Muscle of arm (tissue), 12 donors: ENCODE measurements around the gene DNM1. TPM values are rescaled to one million over a fixed set of nuclear protein-coding genes. Genes with fewer than 3 reads are reported as not detected.

ENCODE experiments used
- DNase-seq: peaks from one replicate; pipeline ENCODE4 v3.0.0-alpha.2; 2013
- polyA plus RNA-seq, 12 donors: library from polyadenylated mRNA; unstranded; fragments of 120-200 nt; gene quantifications; one replicate each; pipeline ENCODE4 v1.2.1, GENCODE V29; 2013; ENCODE audit not compliant: insufficient read length in 12 of 12

The DNM1 gene
- polyA plus RNA-seq, 12 donors: 24.3 to 190 (median 43.5) TPM; not detected in 1

GRCh38 chr9:128249908-128250838 lies 47.0 kb downstream of the DNM1 start:
- DNase-seq: peak; percentile 52

GRCh38 chr9:128250839-128251731 lies 47.9 kb downstream of the DNM1 start:
- no peak for DNase-seq

- no peak for DNase-seq
Observed at GRCh38 chr9:128251732-128252100, 48.5 kb downstream of the DNM1 start.

DNA sequence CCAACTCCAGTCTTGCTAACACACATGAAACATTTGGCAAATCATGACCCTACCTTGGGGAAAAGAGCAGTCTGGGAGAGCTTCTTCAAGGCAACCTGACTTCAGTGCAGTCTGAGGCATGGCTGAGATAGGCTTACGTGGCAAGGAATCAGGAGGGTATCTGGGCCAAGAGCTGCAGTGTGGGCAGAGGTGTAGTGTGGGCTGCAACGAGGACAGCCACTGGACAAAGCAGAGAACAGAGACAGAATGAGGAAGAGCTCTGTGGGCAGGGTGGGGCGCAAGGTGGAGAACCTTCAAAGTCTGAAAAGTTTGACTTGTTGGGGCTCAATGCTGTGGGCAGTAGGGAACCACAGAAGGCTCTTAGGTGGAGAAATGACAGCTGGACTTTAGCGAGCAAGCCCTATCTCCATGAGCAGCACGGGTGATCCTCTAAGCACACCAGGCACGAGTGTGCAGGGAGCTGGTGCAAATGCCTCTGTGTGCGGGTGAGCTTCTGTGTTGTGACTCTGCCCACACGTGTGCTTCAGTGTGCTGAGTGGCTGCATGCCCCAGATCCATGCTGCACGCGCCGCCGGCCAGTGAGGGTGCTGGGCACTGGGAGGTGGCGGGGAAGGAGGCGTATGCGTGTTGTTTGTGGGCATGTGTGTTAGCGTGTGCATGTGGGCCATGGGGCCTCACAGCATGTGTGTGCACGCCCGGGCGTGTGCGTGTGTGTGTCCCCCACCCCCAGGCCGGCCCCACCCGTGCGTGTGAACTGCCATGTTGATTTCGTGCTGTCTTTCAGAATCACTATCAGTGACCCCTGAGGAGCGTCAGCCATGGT lies 49.3 kb downstream of the DNM1 start:
- DNase-seq: no peak

DNA sequence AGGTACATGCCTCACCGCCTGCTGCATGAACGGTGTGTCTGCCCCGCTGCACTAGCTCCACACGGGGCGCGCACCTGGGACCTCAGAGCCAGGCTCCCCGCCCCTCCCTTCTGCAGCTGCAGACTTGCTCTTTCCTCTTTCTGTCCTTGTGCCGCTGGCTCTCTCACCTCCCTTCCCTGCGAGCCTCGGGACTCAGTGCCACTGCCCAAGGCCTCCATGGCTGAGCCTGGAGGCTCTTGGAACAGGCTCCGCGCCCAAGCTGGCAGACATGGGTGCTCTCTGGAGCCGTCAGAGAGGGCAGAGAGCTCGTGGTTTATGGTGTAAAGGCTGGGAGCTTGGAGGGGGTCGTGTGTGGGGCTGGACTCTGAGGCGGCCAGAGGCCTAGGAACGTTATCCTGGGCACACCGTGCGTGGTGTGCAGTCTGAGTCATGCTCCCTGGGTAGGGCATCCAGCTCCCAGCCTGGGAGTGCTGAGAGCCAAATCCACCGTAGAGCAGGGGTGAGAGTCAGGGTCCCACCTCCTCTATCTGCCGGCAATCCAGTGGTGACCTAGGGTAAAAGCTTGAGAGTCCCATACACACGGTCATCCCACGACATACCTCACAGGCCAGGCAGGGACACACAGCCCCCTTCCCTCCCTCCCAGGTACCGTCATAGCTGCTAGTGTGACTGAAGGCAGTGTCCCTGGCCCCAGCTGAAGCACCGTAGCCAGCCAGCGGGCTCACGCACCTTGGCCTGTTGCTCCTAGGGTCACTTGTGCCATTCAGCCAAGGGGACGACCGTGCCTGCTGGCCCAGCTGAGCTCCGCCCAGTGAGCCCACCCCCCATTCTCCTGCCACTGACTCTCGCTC lies 50.2 kb downstream of the DNM1 start:
- no peak for DNase-seq

DNA sequence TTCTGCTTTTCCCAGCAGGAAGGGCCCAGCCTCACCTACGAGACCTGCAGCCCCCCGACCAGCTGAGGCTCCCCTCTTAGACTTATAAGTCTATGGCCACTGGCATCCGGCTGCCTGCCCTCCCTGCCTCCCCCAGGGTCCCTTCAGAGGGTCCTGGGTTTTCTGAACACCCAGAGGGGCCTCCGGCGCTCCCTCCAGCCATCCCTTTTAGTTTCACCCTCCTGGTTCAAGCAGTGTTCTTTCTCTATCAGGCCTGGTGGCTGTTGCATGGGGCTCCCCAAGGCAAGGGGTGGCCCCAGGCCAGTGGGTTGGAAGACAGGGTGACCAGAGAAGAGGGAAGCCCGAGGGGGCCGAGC lies 50.8 kb downstream of the DNM1 start:
- no peak for DNase-seq

DNA sequence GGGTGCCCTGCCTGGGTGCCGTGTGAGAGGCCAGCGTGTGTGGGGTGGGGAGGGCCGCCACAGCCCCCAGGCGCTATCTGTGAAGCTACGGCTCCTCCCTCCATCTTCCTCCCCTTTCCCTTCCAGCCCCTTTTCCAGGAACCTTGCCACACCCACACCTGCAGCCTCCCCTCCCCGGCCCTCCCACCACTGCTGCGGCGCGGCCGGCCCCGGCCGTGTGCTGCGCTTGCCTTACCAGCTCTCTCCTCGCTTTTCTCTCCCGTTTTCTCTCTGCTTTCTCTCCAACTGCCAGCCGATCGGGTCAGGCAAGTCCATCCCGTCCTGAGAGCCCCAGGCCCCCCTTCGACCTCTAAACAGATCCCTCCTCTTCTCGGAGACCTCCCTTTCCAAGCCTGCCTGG lies 51.2 kb downstream of the DNM1 start:
- DNase-seq: no peak

DNA sequence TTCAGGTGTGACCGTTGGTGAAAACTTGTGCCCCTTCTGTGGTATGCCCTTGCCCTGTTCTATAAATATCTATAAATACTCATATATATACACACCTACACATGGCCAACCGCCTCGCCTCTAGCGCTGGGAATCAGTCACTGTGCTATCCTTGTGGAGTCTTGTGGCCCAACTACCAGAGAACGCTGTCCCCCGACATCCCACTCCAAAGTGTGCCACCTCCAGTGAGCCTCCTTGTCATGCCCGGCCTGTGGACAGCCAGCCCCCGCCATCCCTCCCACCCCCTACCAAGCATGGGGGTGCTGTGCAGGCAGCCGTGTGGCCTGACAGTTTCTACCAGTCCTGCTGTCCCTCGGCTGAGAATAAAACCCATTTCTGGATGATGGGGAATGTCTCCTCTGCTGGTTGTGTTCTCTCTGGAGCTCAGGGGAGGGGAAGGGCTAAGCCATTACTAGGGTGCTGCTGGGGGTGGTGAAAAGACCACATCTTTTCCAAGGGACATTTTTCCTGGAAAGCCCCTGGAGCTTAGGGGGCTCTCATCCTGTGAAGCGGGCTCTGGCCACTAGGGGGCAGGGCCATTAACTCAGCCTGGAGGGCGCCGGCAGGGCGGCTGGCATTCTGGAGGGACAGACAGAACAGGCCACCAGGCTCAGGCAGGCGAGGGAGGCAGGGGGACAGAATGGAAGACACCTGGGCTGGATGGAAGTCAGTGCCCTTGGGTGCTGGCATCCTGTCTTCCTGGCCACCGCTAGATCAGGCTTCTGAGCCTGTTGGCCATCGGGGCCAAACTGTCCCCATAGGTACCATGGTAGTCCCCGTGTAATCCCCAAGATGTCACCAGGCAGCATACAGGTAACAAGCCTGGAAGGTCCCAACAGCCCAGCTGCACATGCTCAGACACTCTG lies 51.9 kb downstream of the DNM1 start:
- DNase-seq: peak; percentile 63

- DNase-seq: no peak
Observed at GRCh38 chr9:128257086-128257825, 54.1 kb downstream of the DNM1 start.

- no peak for DNase-seq
Observed at GRCh38 chr9:128257907-128258306, 54.7 kb downstream of the DNM1 start.

DNA sequence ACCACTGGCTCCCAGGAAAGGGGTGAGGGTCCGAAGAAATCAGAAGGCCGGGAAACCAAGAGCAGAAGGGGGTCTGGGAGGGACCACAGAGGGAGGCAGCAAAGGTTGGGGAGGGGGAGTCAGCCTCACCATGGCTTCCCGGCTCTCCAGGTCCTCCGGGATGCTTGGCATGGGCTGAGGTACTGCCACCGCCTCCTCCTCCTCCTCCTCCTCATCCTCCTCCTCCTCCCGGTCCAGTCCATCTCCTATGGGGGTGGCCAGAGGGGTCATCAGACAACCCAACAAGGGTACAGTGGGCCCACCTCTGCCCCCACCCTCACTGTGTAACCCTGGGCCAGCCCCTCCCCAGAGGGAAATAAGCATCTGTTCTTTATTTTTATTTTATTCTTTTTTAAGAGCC lies 55.1 kb downstream of the DNM1 start:
- DNase-seq: no peak

DNA sequence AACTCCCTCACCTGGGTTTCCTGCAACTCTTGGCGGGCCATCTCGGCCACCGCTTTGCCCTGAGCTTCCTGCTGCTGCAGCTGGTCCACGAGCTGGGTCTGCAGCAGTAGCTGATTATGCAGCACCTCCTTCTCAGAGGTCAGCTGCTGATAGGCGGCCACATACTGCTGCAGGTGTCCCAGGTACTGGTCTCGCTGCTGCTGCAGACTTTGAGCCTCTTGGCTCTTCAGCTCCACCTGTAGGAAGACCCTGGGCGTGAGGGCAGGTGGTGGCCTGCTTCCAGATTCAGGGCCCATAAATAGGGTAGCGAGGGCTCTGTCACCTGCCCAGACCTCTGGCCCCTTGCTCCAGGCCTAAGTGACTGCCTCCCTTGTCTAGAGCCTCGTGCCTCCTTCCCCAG lies 56.0 kb downstream of the DNM1 start:
- DNase-seq: no peak

DNA sequence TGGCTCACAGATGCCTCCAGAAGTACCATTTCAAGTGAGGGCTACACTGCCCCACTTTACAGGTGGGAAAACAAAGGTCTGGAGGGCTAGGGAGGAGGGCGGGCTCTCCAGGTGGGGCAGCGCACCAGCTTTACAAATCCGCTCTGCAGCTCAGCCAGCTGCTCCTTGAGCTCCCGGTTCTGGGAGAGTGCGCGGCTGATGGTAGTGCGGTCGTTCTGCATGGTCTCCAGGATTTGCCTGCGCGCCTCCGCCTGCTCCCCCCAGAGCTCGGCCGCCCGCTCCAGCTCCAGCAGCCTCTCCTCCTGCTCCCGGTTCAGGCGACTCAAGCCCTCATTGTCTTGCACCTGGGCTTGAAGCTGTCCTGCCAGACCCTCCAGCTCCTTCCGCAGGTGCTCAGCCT lies 57.2 kb downstream of the DNM1 start:
- DNase-seq: no peak

GRCh38 chr9:128262687-128263086 lies 59.5 kb downstream of the DNM1 start:
- no peak for DNase-seq

DNA sequence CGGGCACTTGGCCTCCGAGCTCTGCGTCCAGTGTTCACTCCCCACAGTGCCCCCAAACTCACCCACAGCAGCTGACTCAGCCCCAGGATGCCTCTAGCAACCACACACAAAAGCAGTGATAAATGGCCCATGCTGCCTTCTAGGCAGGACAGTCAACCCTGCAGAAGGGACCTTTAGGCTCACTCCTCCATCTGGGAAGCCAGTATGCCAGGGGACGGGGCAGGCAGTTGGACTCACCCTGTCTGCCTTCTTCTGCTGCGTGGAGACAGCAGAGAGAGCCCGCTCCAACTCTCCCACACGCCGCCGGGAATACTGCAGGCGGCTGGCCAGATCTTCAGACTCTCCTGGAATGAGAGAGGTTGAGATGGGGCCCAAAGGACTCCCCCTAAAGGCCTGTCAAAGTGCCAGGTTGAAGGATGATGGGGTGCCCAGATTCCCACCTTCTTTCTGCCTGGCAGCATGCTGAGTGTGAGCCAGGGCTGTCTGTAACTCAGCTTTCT lies 62.2 kb downstream of the DNM1 start:
- DNase-seq: no peak

DNA sequence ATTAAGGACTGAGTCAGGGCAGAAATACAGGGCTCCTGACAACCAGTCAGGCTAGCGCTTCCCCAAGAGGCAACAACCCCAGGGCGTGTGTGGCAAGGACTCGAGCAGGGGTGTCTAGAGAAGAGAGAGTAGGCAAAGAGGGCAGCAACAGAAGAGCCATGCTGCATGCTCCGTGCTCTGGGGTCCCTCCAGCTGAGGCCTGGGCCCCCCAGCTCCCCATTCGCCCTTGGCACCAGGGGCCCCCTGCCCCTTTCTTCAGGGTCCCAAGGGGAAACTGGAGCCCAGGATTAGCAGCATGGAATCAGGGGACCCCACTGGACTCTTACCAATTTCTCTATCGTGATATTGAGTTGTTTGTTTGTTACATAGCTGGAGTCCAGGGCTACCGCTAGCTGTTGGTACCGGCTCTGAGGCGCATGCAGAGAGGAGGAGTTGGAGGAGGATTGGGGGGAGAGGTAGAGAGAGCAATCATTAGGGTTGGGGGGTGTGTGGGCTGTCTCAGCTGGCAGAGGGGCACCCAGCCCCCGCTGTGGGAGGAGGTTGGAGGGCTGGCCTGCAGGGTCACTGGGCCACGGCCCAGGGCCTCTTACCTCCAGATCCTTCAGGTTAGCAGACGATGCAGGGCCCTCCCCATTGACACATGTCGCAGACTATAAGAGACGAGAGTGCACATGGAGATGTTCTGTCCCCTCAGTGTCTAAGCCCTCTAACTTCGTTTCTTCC lies 63.9 kb downstream of the DNM1 start:
- DNase-seq: no peak

- no peak for DNase-seq
Observed at GRCh38 chr9:128271112-128271511, 67.9 kb downstream of the DNM1 start.

DNA sequence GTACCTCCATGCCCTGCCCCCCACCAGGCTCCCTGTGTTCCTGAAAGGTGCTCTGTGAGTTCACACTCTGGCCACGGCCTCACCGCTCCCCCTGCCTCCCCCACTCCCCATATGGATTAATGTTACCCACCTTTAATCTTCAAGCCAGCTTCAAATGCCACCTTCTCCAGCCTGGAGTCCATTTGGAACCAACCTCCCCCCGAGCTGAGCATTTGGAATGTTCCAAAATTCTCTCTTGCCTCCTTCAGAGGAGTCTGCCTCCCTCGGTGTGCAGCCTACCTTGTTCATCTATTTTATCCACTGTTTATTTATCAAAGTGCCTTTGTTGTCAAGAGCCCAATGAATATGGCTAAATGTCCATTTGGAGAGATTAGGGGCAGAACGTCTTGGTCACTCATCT lies 68.3 kb downstream of the DNM1 start:
- no peak for DNase-seq
